GM12892 (cell line): ENCODE measurements around the gene ASNS. TPM values are rescaled to one million over a fixed set of nuclear protein-coding genes. Genes with fewer than 3 reads are reported as not detected.
"Not testable (repeated sequence)": the region's sequence is repeated elsewhere in the genome, so short reads cannot be mapped to it uniquely, and the experiment has no call there.

ENCODE experiments used
- DNase-seq: peaks from one replicate; pipeline ENCODE4 v3.0.0; 2011; ENCODE audit not compliant: insufficient read length
- FAIRE-seq: peaks from 2 replicates; lab custom pipeline; 2011; peaks lifted over from hg19 to GRCh38; lab: Jason Lieb, UNC
- POLR2A ChIP-seq: IDR thresholded peaks from 2 replicates; pipeline ENCODE4 v1.6.1; 2011; ENCODE audit warnings: low read depth, low read length, control low read depth
- POLR2AphosphoS5 ChIP-seq: IDR thresholded peaks from 2 replicates; pipeline ENCODE4 v1.6.1; 2011; ENCODE audit warnings: low read depth, low read length, control low read depth
- TAF1 ChIP-seq: IDR thresholded peaks from 2 replicates; pipeline ENCODE4 v1.6.1; 2011; ENCODE audit warnings: low read depth, mild to moderate bottlenecking, control low read depth, low read length, borderline replicate concordance
- polyA plus RNA-seq: library from polyadenylated mRNA; unstranded; fragments of >200 nt; gene quantifications from one replicate; pipeline ENCODE4 v1.2.1, GENCODE V29; 2012; ENCODE audit warnings: missing spikeins, inconsistent platforms; ENCODE audit not compliant: missing spikeins

The ASNS gene
- 48.8 TPM for polyA plus RNA-seq

GRCh38 chr7:97872025-97872669 lies at the start of gene ASNS:
Gene ASNS (minus strand): TSS chr7:97872408. CDS start chr7:97869156, 3,252 bp downstream.
- peak; percentile 79 for FAIRE-seq
- peak; percentile 71 for DNase-seq
- TF ChIP-seq TAF1 (no peak), POLR2AphosphoS5 (peak; percentile 85), POLR2A (peak; percentile 95)

GRCh38 chr7:97921254-97921653 lies 49.0 kb upstream of the ASNS start:
- not testable (repeated sequence) for DNase-seq, FAIRE-seq

GRCh38 chr7:97915267-97915666 lies 43.1 kb upstream of the ASNS start:
- not testable (repeated sequence) for FAIRE-seq, DNase-seq

- DNase-seq, FAIRE-seq: not testable (repeated sequence)
Observed at GRCh38 chr7:97912294-97912693, 40.1 kb upstream of the ASNS start.

- DNase-seq, FAIRE-seq: not testable (repeated sequence)
Observed at GRCh38 chr7:97896893-97897292, 24.7 kb upstream of the ASNS start.

GRCh38 chr7:97891721-97892120 lies 19.5 kb upstream of the ASNS start:
- DNase-seq, FAIRE-seq: not testable (repeated sequence)

GRCh38 chr7:97879527-97879926 lies 7.3 kb upstream of the ASNS start:
- FAIRE-seq, DNase-seq: not testable (repeated sequence)

GRCh38 chr7:97874894-97875293 lies 2.7 kb upstream of the ASNS start:
- not testable (repeated sequence) for FAIRE-seq, DNase-seq

- DNase-seq, result no peak
- TF ChIP-seq POLR2AphosphoS5 (no peak), POLR2A (no peak), TAF1 (no peak)
- no peak for FAIRE-seq
Observed at GRCh38 chr7:97873606-97874005, 1.4 kb upstream of the ASNS start.

- peak; percentile 8 for DNase-seq
- no peak for TF ChIP-seq POLR2A
- TF ChIP-seq TAF1, result no peak
- TF ChIP-seq POLR2AphosphoS5, result no peak
- FAIRE-seq, result no peak
Observed at GRCh38 chr7:97871659-97872024, 566 bp downstream of the ASNS start.

GRCh38 chr7:97868788-97869187 lies 3.4 kb downstream of the ASNS start:
- DNase-seq (no peak), FAIRE-seq (no peak)
- no peak for TF ChIP-seq TAF1
- no peak for TF ChIP-seq POLR2A
- TF ChIP-seq POLR2AphosphoS5, result no peak

GRCh38 chr7:97868314-97868713 lies 3.9 kb downstream of the ASNS start:
- no peak for FAIRE-seq
- no peak for DNase-seq
- TF ChIP-seq POLR2A, result no peak
- TF ChIP-seq POLR2AphosphoS5, result no peak
- TF ChIP-seq TAF1, result no peak

- DNase-seq (no peak), FAIRE-seq (no peak)
- TF ChIP-seq POLR2AphosphoS5 (no peak), TAF1 (no peak), POLR2A (no peak)
Observed at GRCh38 chr7:97865104-97865503, 7.1 kb downstream of the ASNS start.

GRCh38 chr7:97859606-97860204 lies 12.5 kb downstream of the ASNS start:
- DNase-seq (no peak), FAIRE-seq (no peak)
- TF ChIP-seq TAF1 (no peak), POLR2A (no peak), POLR2AphosphoS5 (no peak)
